Right lobe of liver (tissue), 6 donors: ENCODE data around the gene ATAD3C. TPM values are rescaled to one million over a fixed set of nuclear protein-coding genes. Genes with fewer than 3 reads are reported as not detected.
"Not testable (repeated sequence)": the region's sequence is repeated elsewhere in the genome, so short reads cannot be mapped to it uniquely, and the experiment has no call there.

Experiments
- ATAC-seq, 4 donors: fragments of 200-7000 bp; cut with Tn5 transposase; one replicate each; pipeline ENCODE4 v1.9.1; 2020; ENCODE audit warnings: mild to moderate bottlenecking in 4 of 4, moderate library complexity in 4 of 4
- DNase-seq, 3 donors: peaks; one replicate each; pipeline ENCODE4 v3.0.0-alpha.2; 2020
- H3K27ac ChIP-seq, 3 donors: fragments of 200-600 bp; one replicate each; pipeline ENCODE4 v1.8.0; 2022
- H3K27me3 ChIP-seq, 2 donors: fragments of 200-600 bp; one replicate each; pipeline ENCODE4 v1.8.0; 2022
- H3K36me3 ChIP-seq, 4 donors: fragments of 200-600 bp; sonication (generic) in 1 of 4; one replicate each; pipeline versions ENCODE4 v1.5.1 to v1.8.0; 2017 to 2022; ENCODE audit warnings: control low read depth in 1 of 4
- H3K4me1 ChIP-seq, 4 donors: fragments of 200-600 bp; sonication (generic) in 1 of 4; one replicate each; pipeline versions ENCODE4 v1.5.1 to v1.8.0; 2017 to 2022; ENCODE audit warnings: control low read depth in 1 of 4
- H3K4me3 ChIP-seq, 3 donors: fragments of 200-600 bp; one replicate each; pipeline ENCODE4 v1.8.0; 2022
- H3K9me3 ChIP-seq, 4 donors: fragments of 200-600 bp; sonication (generic) in 1 of 4; one replicate each; pipeline versions ENCODE4 v1.5.1 to v1.8.0; 2017 to 2022; ENCODE audit warnings: control low read depth in 1 of 4
- CTCF ChIP-seq, 4 donors: fragments of 200-600 bp in 3 of 4; fragments of 450-650 bp in 1 of 4; IDR thresholded peaks; one replicate each; pipeline versions ENCODE4 v1.5.1 to v1.8.0; 2016 to 2022; ENCODE audit warnings: antibody characterized with exemption in 4 of 4, mild to moderate bottlenecking in 2 of 4
- POLR2A ChIP-seq: fragments of 450-650 bp; IDR thresholded peaks from one replicate; pipeline ENCODE4 v1.6.1; 2017; ENCODE audit warnings: antibody characterized with exemption, mild to moderate bottlenecking
- WGBS: methylation state at CpG from one replicate; pipeline ENCODE4 v1.1.6; 2018; ENCODE audit warnings: low coverage, low lambda C conversion rate; ENCODE audit not compliant: insufficient coverage; ENCODE audit errors: missing lambda C conversion rate; 5-methylcytosine and 5-hydroxymethylcytosine counted together
- intact Hi-C, 2 donors: fragments of 100-400 bp; cut with DNase I; formaldehyde crosslinking; loops; one replicate each; pipeline versions ENCODE4 v1.11.2 to v1.14.1; 2022
- total RNA-seq, 6 experiments: library from RNA; depleted of rRNA in 2 of 6; stranded (reverse); fragments of >200 nt in 2 of 6; fragmentation: NEBNext Ultra II Directional in 3 of 6; extraction: Animal tissue kit (Norgen Biotek cat#: 25700) in 3 of 6; gene quantifications; one replicate each; pipeline versions ENCODE4 v1.1.0 to v1.2.4, GENCODE V29; 2016 to 2023
- donor health status: DM: no; HTN: yes; CAD: no.
- donor health status: DM: no; HTN: no; CAD: no.
- donor health status: DM: no; HTN: no; CAD: no.
- donor health status: DM: no; HTN: yes; CAD: no.
- donor health status: DM: no; HTN: yes; CAD: no.

Gene ATAD3C
- total RNA-seq, 6 experiments from 2014 or later: 0.74 to 3.1 (median 1.9) TPM

GRCh38 chr1:1441002-1441888 is 8.2 kb upstream of the ATAD3C start:
- ATAC-seq (peak; percentile 55 to 61 (median 58)), DNase-seq (peak in 1 of 3 donors; percentile 68)
- Histone ChIP-seq H3K4me1 (peaks cover 0 to 34% (median 13%) of the 10 kb centered on the region in 4 donors), H3K4me3 (no peak overlapping the region), H3K36me3 (no peaks in the 10 kb centered on the region), H3K27me3 (no peaks in the 10 kb centered on the region), H3K27ac (no peak overlapping the region), H3K9me3 (no peaks in the 10 kb centered on the region)
- 0% methylated on average over 4 of the region's 29 CpGs for WGBS
- TF ChIP-seq POLR2A (no peak), CTCF (IDR thresholded peaks at IDR 0.05) (peak; percentile 80 to 89 (median 86))
- intact Hi-C loops: loop anchor here in 1 of 2 donors (5.0 kb wide), 1 partner anchor 34 kb away; the partner anchor contains the start of gene MRPL20

- DNase-seq (peak in 1 of 3 donors; percentile 67), ATAC-seq (no peak)
- H3K9me3 ChIP-seq: no peaks in the 10 kb centered on the region
- 71% methylated on average over 13 of the region's 32 CpGs for WGBS
- H3K4me3 ChIP-seq: no peak overlapping the region
- no peak overlapping the region for H3K27ac ChIP-seq
- no peaks in the 10 kb centered on the region for H3K36me3 ChIP-seq
- intact Hi-C loops: loop anchor here in 1 of 2 donors (5.0 kb wide), 1 partner anchor 35 kb away; the partner anchor contains the start of gene MRPL20
- no peaks in the 10 kb centered on the region for H3K27me3 ChIP-seq
- TF ChIP-seq POLR2A (no peak), CTCF (IDR thresholded peaks at IDR 0.05) (no peak)
- peaks cover 0 to 24% (median 9%) of the 10 kb centered on the region in 4 donors for H3K4me1 ChIP-seq
Observed at GRCh38 chr1:1442069-1442770, 7.3 kb upstream of the ATAD3C start.

- H3K4me1 ChIP-seq, H3K9me3 ChIP-seq, DNase-seq, H3K36me3 ChIP-seq, H3K27me3 ChIP-seq, ATAC-seq, H3K27ac ChIP-seq, intact Hi-C loops, H3K4me3 ChIP-seq: not testable (repeated sequence)
- WGBS: 82% methylated on average over 11 of the region's 19 CpGs
Observed at GRCh38 chr1:1446631-1447030, 2.9 kb upstream of the ATAD3C start.

GRCh38 chr1:1450616-1451015 is 1.1 kb downstream of the ATAD3C start:
- H3K9me3 ChIP-seq, H3K27me3 ChIP-seq, H3K4me3 ChIP-seq, intact Hi-C loops, DNase-seq, H3K4me1 ChIP-seq, H3K36me3 ChIP-seq, H3K27ac ChIP-seq: not testable (repeated sequence)
- peak in 1 of 4 donors; percentile 18 for ATAC-seq
- 87% methylated on average over 3 of the region's 22 CpGs for WGBS

GRCh38 chr1:1451696-1452364 is 2.3 kb downstream of the ATAD3C start:
- Histone ChIP-seq H3K27ac (no peak overlapping the region), H3K4me3 (no peak overlapping the region), H3K36me3 (no peaks in the 10 kb centered on the region), H3K27me3 (no peaks in the 10 kb centered on the region), H3K9me3 (no peaks in the 10 kb centered on the region), H3K4me1 (no peaks in the 10 kb centered on the region)
- no peak for ATAC-seq
- DNase-seq: no peak
- intact Hi-C loops: no loop called here
- no peak for TF ChIP-seq CTCF (IDR thresholded peaks at IDR 0.05)
- no peak for TF ChIP-seq POLR2A
- 60% methylated on average over 2 of the region's 26 CpGs for WGBS

GRCh38 chr1:1452365-1452739 is 2.9 kb downstream of the ATAD3C start:
- H3K9me3 ChIP-seq, H3K36me3 ChIP-seq, H3K27me3 ChIP-seq, H3K4me3 ChIP-seq, DNase-seq, H3K27ac ChIP-seq, H3K4me1 ChIP-seq, intact Hi-C loops, ATAC-seq: not testable (repeated sequence)
- WGBS: no CpG with 5 or more reads among the region's 8 CpGs
